AG09319 (cell line): ENCODE data around the gene PPIL4.

ENCODE experiments used
- DNase-seq: peaks from one replicate; pipeline ENCODE4 v3.0.0-alpha.2; 2010; ENCODE audit warnings: low read depth; ENCODE audit errors: extremely low read depth
- CTCF ChIP-seq: IDR thresholded peaks from 2 replicates; pipeline ENCODE4 v1.5.1; 2011; ENCODE audit warnings: low read depth, mild to moderate bottlenecking, inconsistent platforms, low read length, moderate library complexity

The PPIL4 gene

GRCh38 chr6:149458196-149458595 lies 87.6 kb downstream of the PPIL4 start:
- no peak for DNase-seq

GRCh38 chr6:149457316-149457884 lies 88.4 kb downstream of the PPIL4 start:
- no peak for TF ChIP-seq CTCF

More at GRCh38 chr6:149458196-149458595, 87.6 kb downstream of the PPIL4 start:
- TF ChIP-seq CTCF = no peak

GRCh38 chr6:149456311-149457021 lies 89.4 kb downstream of the PPIL4 start:
- no peak for DNase-seq
- no peak for TF ChIP-seq CTCF

More at GRCh38 chr6:149457316-149457884, 88.4 kb downstream of the PPIL4 start:
- no peak for DNase-seq

- no peak for DNase-seq
- TF ChIP-seq CTCF = no peak
Observed at GRCh38 chr6:149455031-149455732, 90.7 kb downstream of the PPIL4 start.
